IMR-90 (cell line): ENCODE data around the gene ADGRL3. TPM values are rescaled to one million over a fixed set of nuclear protein-coding genes. Genes with fewer than 3 reads are reported as not detected.
"Not testable (repeated sequence)": the region's sequence is repeated elsewhere in the genome, so short reads cannot be mapped to it uniquely, and the experiment has no call there.

Source experiments
- ATAC-seq: fragments of 200-7000 bp; cut with Tn5 transposase; 2 replicates; pipeline ENCODE4 v1.9.1; 2020; ENCODE audit warnings: low read depth, mild to moderate bottlenecking, moderate library complexity
- BruUV-seq: library from RNA; stranded (reverse); fragments of 400-500 nt; replicated peaks from 2 replicates; lab custom pipeline; 2021; lab: Mats Ljungman, UMichigan
- CTCF ChIA-PET: fragments of 300-600 bp; formaldehyde crosslinking; extraction: SDS; loops from one replicate; lab custom pipeline; 2021; ENCODE audit warnings: antibody characterized with exemption; lab: Yijun Ruan, JAX
- POLR2A ChIA-PET: fragments of 300-600 bp; sonication (Branson Sonifier 250); formaldehyde crosslinking; loops from one replicate; lab custom pipeline; 2022; ENCODE audit warnings: antibody characterized with exemption; ENCODE audit not compliant: unreplicated experiment; lab: Charles Lee
- DNase-seq: peaks from one replicate; pipeline ENCODE4 v3.0.0; 2013
- H2AFZ ChIP-seq: replicated peaks from 2 replicates; pipeline ENCODE3; 2013; ENCODE audit warnings: low read length, mild to moderate bottlenecking; ENCODE audit not compliant: poor library complexity
- H2AK5ac ChIP-seq: 2 replicates; pipeline ENCODE4 v1.6.1; 2013; ENCODE audit warnings: low read depth, low read length, inconsistent platforms
- H2AK9ac ChIP-seq: replicated peaks from 2 replicates; pipeline ENCODE3; 2013; ENCODE audit warnings: mild to moderate bottlenecking, low read depth, low read length, moderate library complexity; ENCODE audit not compliant: poor library complexity
- H2BK120ac ChIP-seq: 2 replicates; pipeline ENCODE4 v1.6.1; 2013; ENCODE audit warnings: low read depth, low read length, inconsistent platforms
- H2BK15ac ChIP-seq: 3 replicates; pipeline ENCODE4 v1.6.1; 2013; ENCODE audit warnings: low read depth, low read length, inconsistent platforms
- H2BK20ac ChIP-seq: 2 replicates; pipeline ENCODE4 v1.6.1; 2013; ENCODE audit warnings: low read depth, mild to moderate bottlenecking, inconsistent platforms, low read length, moderate library complexity
- H2BK5ac ChIP-seq: 2 replicates; pipeline ENCODE4 v1.6.1; 2013; ENCODE audit warnings: mild to moderate bottlenecking, low read depth, low read length, inconsistent platforms; ENCODE audit not compliant: poor library complexity, severe bottlenecking
- H3K14ac ChIP-seq: replicated peaks from 2 replicates; pipeline ENCODE4 v1.6.1; 2013; ENCODE audit warnings: low read depth, low read length, inconsistent platforms
- H3K18ac ChIP-seq: 2 replicates; pipeline ENCODE4 v1.6.1; 2013; ENCODE audit warnings: low read depth, low read length, control low read depth
- H3K23ac ChIP-seq: 2 replicates; pipeline ENCODE4 v1.6.1; 2013; ENCODE audit warnings: low read depth, low read length, inconsistent platforms
- H3K27ac ChIP-seq: 2 replicates; pipeline ENCODE4 v1.5.1; 2013; ENCODE audit warnings: mild to moderate bottlenecking, control low read depth, low read length; ENCODE audit not compliant: insufficient read depth
- H3K27me3 ChIP-seq: 2 replicates; pipeline ENCODE4 v1.6.1; 2013; ENCODE audit warnings: low read length; ENCODE audit not compliant: control insufficient read depth, insufficient read depth
- H3K36me3 ChIP-seq: 2 replicates; pipeline ENCODE4 v1.6.1; 2013; ENCODE audit warnings: low read length, mixed read lengths; ENCODE audit not compliant: control insufficient read depth, insufficient read depth
- H3K4ac ChIP-seq: 2 replicates; pipeline ENCODE4 v1.6.1; 2013; ENCODE audit warnings: low read depth, low read length, inconsistent platforms
- H3K4me1 ChIP-seq: 2 replicates; pipeline ENCODE4 v1.6.1; 2013; ENCODE audit warnings: low read length, mixed read lengths; ENCODE audit not compliant: control insufficient read depth, insufficient read depth
- H3K4me2 ChIP-seq: 2 replicates; pipeline ENCODE4 v1.6.1; 2013; ENCODE audit warnings: low read depth, mild to moderate bottlenecking, control low read depth, low read length, moderate library complexity
- H3K4me3 ChIP-seq: 2 replicates; pipeline ENCODE4 v1.5.1; 2013; ENCODE audit warnings: low read depth, mild to moderate bottlenecking, control low read depth, low read length, moderate library complexity; ENCODE audit not compliant: insufficient read depth
- H3K56ac ChIP-seq: 2 replicates; pipeline ENCODE4 v1.6.1; 2013; ENCODE audit warnings: low read length, inconsistent platforms; ENCODE audit not compliant: insufficient read depth; ENCODE audit errors: extremely low read depth
- H3K79me1 ChIP-seq, 2 experiments: 2 replicates each; pipeline ENCODE4 v1.6.1; 2013; ENCODE audit warnings: low read length in 2 of 2, inconsistent platforms in 1 of 2, low read depth in 1 of 2
- H3K9ac ChIP-seq: 2 replicates; pipeline ENCODE4 v1.6.1; 2013; ENCODE audit warnings: low read depth, low read length, control low read depth
- H3K9me1 ChIP-seq: 2 replicates; pipeline ENCODE4 v1.6.1; 2013; ENCODE audit warnings: low read length, inconsistent platforms; ENCODE audit not compliant: insufficient read depth
- H3K9me3 ChIP-seq: 2 replicates; pipeline ENCODE4 v1.6.1; 2013; ENCODE audit warnings: low read length; ENCODE audit not compliant: control insufficient read depth, insufficient read depth
- H4K20me1 ChIP-seq: 2 replicates; pipeline ENCODE4 v1.6.1; 2013; ENCODE audit warnings: low read length, inconsistent platforms; ENCODE audit not compliant: insufficient read depth
- H4K5ac ChIP-seq: 2 replicates; pipeline ENCODE4 v1.6.1; 2013; ENCODE audit warnings: mild to moderate bottlenecking, low read depth, low read length, control low read depth
- H4K8ac ChIP-seq, 2 experiments: 2 replicates each; pipeline ENCODE4 v1.6.1; 2013; ENCODE audit warnings: low read depth in 2 of 2, low read length in 2 of 2, control low read depth in 1 of 2, inconsistent platforms in 1 of 2
- H4K91ac ChIP-seq: 2 replicates; pipeline ENCODE4 v1.6.1; 2013; ENCODE audit warnings: low read depth, low read length, inconsistent platforms; ENCODE audit not compliant: insufficient read depth
- NFE2L2 ChIP-seq: fragments of 150-350 bp; IDR thresholded peaks from 2 replicates; pipeline ENCODE4 v1.6.1; 2016; ENCODE audit warnings: low read depth, mild to moderate bottlenecking, low read length
- WGBS, 2 experiments: methylation state at CpG; one replicate each; pipeline versions ENCODE4 v1.1.5 to v1.1.7; 2013; ENCODE audit warnings: missing lambda C conversion rate in 2 of 2; ENCODE audit not compliant: insufficient read length in 1 of 2; ENCODE audit errors: extremely low coverage in 2 of 2; 5-methylcytosine and 5-hydroxymethylcytosine counted together
- dilution Hi-C: fragments of 300-500 bp; cut with HindIII; formaldehyde crosslinking; loops from one replicate; pipeline ENCODE4 v1.14.3; 2018; ENCODE audit warnings: low sequenced_read_pairs; ENCODE audit not compliant: unreplicated experiment
- in situ Hi-C: fragments of 300-500 bp; cut with MboI; formaldehyde crosslinking; loops from 3 replicates; pipeline ENCODE4 v1.14.3; 2019; ENCODE audit warnings: low sequenced_read_pairs, inconsistent platforms, mixed read lengths
- intact Hi-C: fragments of 100-400 bp; cut with micrococcal nuclease; formaldehyde crosslinking; loops from 2 replicates; pipeline ENCODE4 v1.10.0; 2022
- polyA plus RNA-seq, 3 experiments: library from polyadenylated mRNA; depleted of rRNA; stranded (reverse); fragments of >200 nt; gene quantifications; 2 replicates each; pipeline ENCODE4 v1.2.3, GENCODE V29; 2012; ENCODE audit warnings: low replicate concordance in 1 of 3
- total RNA-seq: library from RNA; depleted of rRNA; stranded (reverse); fragments of >200 nt; gene quantifications from 2 replicates; pipeline ENCODE4 v1.2.3, GENCODE V29; 2012

Gene ADGRL3
- total and polyA plus RNA-seq, 2 of the 4 experiments (the other 2 are of a cell fraction), result 0.46 to 2.5 TPM

DNA sequence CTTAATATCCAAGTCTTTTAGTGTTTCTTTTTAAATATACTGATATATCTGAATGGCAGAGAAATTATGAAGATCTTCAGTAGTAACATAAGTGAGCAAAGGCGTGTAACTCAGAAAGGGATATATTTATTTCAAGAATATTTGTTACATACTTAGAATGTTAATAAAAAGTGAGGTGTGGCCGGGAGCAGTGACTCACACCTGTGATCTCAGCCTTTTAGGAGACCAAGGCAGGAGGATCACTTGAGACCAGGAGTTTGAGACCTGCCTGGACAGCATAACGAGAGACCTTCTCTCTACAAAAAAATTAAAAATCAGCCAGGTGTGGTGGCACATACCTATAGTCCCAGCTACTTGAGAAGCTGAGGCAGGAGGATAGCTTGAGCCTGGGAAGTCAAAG, 651.0 kb downstream of the ADGRL3 start:
- H3K4me1 ChIP-seq, result no peaks in the 10 kb centered on the region
- no peak overlapping the region for H2BK120ac ChIP-seq
- no TSS peak for BruUV-seq
- H3K9ac ChIP-seq, result no peak overlapping the region
- no peaks in the 10 kb centered on the region for H4K20me1 ChIP-seq
- H4K91ac ChIP-seq, result no peak overlapping the region
- no peaks in the 10 kb centered on the region for H3K79me1 ChIP-seq
- no peaks in the 10 kb centered on the region for H3K27me3 ChIP-seq
- no peak overlapping the region for H4K5ac ChIP-seq
- H4K8ac ChIP-seq, result no peak overlapping the region
- H3K9me1 ChIP-seq, result no peaks in the 10 kb centered on the region
- ChIA-PET CTCF (no interaction called here), POLR2A (no interaction called here)
- DNase-seq (no peak), ATAC-seq (no peak)
- no peak overlapping the region for H3K18ac ChIP-seq
- H2BK20ac ChIP-seq, result no peak overlapping the region
- in situ Hi-C loops, result no loop called here
- no peak overlapping the region for H2AK9ac ChIP-seq
- intact Hi-C loops, result no loop called here
- TF ChIP-seq NFE2L2, result no peak
- WGBS, 2 experiments, result no CpG with 5 or more reads among the region's 3 CpGs
- H3K14ac ChIP-seq, result no peak overlapping the region
- no peak overlapping the region for H2BK5ac ChIP-seq
- no peak overlapping the region for H3K56ac ChIP-seq
- no peak overlapping the region for H3K4ac ChIP-seq
- H2AK5ac ChIP-seq, result no peak overlapping the region
- H3K9me3 ChIP-seq, result no peaks in the 10 kb centered on the region
- dilution Hi-C loops, result no loop called here
- H3K4me2 ChIP-seq, result no peak overlapping the region
- H3K36me3 ChIP-seq, result no peaks in the 10 kb centered on the region
- no peak overlapping the region for H2AFZ ChIP-seq
- no peak overlapping the region for H3K23ac ChIP-seq
- no peak overlapping the region for H3K27ac ChIP-seq
- no peak overlapping the region for H3K4me3 ChIP-seq
- no peak overlapping the region for H2BK15ac ChIP-seq

DNA sequence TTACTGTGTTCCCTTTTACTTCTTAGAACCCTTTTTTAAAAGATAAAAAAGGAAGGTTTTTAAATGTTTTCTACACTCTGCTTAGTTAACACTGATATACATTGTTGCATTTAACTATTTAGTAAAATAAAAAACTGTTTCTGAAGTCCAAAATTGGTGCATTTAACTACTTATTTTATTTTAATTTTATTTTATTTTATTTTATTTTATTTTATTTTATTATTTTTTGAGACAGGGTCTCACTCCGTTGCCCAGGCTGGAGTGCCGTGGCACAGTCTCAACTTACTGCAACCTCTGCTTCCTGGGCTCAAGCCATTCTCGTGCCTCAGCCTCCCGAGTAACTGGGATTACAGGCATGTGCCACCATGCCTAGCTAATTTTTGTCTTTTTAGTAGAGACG, 652.0 kb downstream of the ADGRL3 start:
- H2BK5ac ChIP-seq, H2AFZ ChIP-seq, H2BK20ac ChIP-seq, H3K9ac ChIP-seq, intact Hi-C loops, H3K18ac ChIP-seq, H4K8ac ChIP-seq, H3K23ac ChIP-seq, H4K5ac ChIP-seq, BruUV-seq, H3K79me1 ChIP-seq, H3K56ac ChIP-seq, CTCF ChIA-PET, H3K14ac ChIP-seq, H3K4me1 ChIP-seq, H3K9me1 ChIP-seq, H3K4me2 ChIP-seq, H2AK5ac ChIP-seq, POLR2A ChIA-PET, ATAC-seq, H2BK15ac ChIP-seq, H2AK9ac ChIP-seq, H3K36me3 ChIP-seq, H3K27me3 ChIP-seq, H3K4me3 ChIP-seq, H4K20me1 ChIP-seq, H3K4ac ChIP-seq, dilution Hi-C loops, H3K9me3 ChIP-seq, DNase-seq, H4K91ac ChIP-seq, H3K27ac ChIP-seq, in situ Hi-C loops, H2BK120ac ChIP-seq: not testable (repeated sequence)
- no CpG with 5 or more reads among the region's 5 CpGs for WGBS, 2 experiments
